NB4 (cell line): ENCODE data around the gene PSMD3.

ENCODE experiments used
- DNase-seq: peaks from one replicate; pipeline ENCODE4 v3.0.0; 2010; ENCODE audit warnings: low read depth
- H3K4me3 ChIP-seq: one replicate; pipeline ENCODE4 v1.5.1; 2011; ENCODE audit warnings: mild to moderate bottlenecking, low read depth, low read length, moderate library complexity
- MYC ChIP-seq: IDR thresholded peaks from 2 replicates; pipeline ENCODE4 v1.6.1; 2011; ENCODE audit warnings: low read depth, low read length
- POLR2A ChIP-seq: IDR thresholded peaks from 2 replicates; pipeline ENCODE4 v1.6.1; 2011; ENCODE audit warnings: mild to moderate bottlenecking; ENCODE audit not compliant: insufficient read length; ENCODE audit errors: extremely low read depth
- TF ChIP-seq, protein P1 (sequence below): IDR thresholded peaks from one replicate; pipeline ENCODE4 v1.5.1; 2012; ENCODE audit warnings: low read depth, low read length
- TF ChIP-seq, protein P2 (sequence below): IDR thresholded peaks from 2 replicates; pipeline ENCODE4 v1.6.1; 2011; ENCODE audit warnings: low read depth, low read length

Gene PSMD3

DNA sequence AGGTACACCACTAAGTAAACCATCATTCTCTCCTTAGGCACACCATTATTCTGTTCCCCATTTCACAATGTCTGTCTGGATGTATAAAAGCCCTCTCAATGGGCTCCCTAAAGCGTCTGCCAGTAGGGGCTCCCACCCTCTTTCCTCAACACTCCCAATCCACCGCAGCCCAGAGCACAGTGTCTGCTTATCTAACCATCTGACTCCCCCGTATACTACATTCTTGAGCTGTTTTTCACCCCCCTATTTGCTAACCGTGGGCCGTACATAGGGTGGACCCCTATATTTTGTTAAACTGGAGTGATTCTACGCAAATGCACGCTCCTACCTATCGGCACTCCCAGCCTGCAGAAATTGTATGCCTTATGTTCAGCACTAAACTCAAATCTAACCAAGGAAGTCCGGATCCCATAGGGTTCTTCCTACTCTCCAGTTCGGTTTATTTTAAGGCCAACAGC, 685 bp upstream of the PSMD3 start:
- DNase-seq = peak; percentile 89
- peak overlapping the region; percentile 71 for H3K4me3 ChIP-seq
- TF ChIP-seq, protein P1, sequence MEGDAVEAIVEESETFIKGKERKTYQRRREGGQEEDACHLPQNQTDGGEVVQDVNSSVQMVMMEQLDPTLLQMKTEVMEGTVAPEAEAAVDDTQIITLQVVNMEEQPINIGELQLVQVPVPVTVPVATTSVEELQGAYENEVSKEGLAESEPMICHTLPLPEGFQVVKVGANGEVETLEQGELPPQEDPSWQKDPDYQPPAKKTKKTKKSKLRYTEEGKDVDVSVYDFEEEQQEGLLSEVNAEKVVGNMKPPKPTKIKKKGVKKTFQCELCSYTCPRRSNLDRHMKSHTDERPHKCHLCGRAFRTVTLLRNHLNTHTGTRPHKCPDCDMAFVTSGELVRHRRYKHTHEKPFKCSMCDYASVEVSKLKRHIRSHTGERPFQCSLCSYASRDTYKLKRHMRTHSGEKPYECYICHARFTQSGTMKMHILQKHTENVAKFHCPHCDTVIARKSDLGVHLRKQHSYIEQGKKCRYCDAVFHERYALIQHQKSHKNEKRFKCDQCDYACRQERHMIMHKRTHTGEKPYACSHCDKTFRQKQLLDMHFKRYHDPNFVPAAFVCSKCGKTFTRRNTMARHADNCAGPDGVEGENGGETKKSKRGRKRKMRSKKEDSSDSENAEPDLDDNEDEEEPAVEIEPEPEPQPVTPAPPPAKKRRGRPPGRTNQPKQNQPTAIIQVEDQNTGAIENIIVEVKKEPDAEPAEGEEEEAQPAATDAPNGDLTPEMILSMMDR = peak; percentile 48
- TF ChIP-seq, protein P2, sequence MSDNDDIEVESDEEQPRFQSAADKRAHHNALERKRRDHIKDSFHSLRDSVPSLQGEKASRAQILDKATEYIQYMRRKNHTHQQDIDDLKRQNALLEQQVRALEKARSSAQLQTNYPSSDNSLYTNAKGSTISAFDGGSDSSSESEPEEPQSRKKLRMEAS = 0 out of 2 replicates have a peak, but pooled peaks have one; percentile 6
- TF ChIP-seq MYC = no peak

DNA sequence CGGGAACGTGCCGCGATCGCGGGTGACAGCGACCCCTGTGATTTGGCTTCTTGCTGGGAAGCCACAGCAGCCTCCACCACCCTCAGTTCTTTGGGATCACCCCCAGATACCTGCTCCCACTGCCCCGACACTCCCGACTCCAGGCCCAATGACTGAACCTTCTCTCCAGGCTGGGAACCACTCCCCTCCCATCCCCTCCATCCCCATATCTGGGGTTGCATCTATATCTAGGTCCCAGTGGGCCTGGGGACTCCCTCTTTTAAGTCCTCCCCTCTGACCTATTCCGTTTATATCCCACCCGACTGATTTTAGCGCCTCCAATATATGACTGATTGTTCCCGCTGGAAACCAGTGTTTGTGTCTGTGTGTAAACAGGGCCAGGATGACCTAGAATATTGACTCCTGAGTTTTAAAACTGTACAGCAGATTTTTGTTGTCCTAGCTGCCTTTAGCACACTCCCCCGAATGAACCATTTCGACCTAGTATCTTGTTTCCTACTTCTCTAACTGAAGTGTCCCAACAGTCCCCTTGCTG, 667 bp downstream of the PSMD3 start:
- peak overlapping the region; percentile 96 for H3K4me3 ChIP-seq
- DNase-seq = peak; percentile 30
- TF ChIP-seq, protein P2 = no peak
- TF ChIP-seq, protein P1 = no peak
- TF ChIP-seq POLR2A (no peak), MYC (no peak)

DNA sequence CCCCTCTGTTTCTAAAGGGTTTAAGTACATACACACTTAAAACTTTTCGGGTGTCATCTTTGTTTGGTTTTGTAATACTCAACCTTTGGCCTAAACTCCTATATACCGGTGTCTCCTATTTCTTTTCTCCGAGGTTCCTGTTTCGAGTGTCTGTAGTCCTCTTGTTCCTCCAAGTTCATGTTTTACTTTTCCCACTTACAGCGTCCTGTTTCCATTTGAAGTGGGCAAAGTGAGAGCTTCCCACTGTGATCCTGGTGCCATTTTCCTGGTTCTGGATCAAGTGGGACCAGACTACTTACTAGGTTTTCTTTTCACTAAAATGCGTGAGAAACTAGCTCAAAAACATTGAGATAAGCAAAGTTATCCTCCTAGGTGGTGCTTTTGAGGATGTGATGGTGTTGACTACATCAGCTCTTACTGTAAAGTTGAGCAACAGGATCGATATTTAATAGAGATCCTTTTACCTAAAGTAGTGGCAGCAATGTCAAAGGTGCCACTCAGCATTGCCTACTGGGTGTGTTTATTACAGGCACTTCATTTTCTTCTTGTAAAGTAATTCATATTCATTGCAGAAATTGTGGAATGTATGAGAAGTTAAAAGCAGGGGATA, 1.3 kb downstream of the PSMD3 start:
- TF ChIP-seq, protein P2 = no peak
- TF ChIP-seq MYC (no peak), POLR2A (no peak)
- TF ChIP-seq, protein P1 = no peak
- H3K4me3 ChIP-seq = peak overlapping the region; percentile 96
- DNase-seq = peak; percentile 46

DNA sequence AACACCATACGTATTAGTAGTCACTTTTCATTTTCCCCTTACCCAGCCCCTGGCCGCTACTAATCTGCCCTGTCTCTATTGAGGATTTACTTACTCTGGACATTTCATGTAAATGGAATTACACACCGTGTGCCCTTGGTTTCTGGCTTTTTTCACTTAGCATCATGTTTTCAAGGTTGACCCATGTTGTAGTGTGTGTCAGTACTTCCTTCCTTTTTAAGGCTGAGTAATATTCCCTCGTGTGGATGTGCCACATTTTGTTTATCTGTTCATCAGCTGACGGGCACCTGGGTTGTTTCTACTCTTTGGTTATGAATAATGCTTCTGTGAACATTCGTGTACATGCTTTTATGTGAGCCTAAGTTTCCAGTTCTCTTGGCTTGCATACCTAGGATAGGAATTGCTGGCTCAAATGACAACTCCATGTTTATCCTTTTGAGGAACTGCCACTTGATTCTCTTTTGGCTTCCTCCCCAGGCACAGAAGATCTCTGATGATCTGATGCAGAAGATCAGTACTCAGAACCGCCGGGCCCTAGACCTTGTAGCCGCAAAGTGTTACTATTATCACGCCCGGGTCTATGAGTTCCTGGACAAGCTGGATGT, 7.7 kb downstream of the PSMD3 start:
- H3K4me3 ChIP-seq = no peak overlapping the region
- TF ChIP-seq, protein P2 = no peak
- TF ChIP-seq, protein P1 = no peak
- TF ChIP-seq POLR2A (no peak), MYC (no peak)
- DNase-seq = no peak

DNA sequence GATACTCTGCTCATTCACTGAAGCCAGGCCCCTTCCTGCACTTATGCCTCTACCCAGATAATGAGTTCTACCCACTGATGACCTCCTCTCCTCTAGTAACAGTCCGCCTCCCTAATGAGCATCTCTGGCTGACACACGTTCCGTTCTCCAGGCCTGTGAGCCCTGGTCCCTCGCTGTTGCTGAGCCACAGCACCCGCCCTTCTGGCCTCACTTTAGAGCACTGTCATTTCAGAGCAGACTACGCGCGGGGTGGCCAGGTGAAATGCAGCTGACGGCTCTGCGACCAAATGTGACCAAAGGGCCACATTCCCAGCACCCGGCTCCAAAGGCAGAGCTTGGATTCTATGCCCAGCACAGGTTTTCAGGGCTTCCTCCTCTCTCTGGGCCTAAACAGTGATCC, 13.8 kb downstream of the PSMD3 start:
- TF ChIP-seq POLR2A = no peak
- TF ChIP-seq, protein P1 = no peak
- TF ChIP-seq, protein P2 = no peak
- TF ChIP-seq MYC = no peak
- H3K4me3 ChIP-seq = no peak overlapping the region
- DNase-seq = no peak
